Measurements from ENCODE around the gene AQP12B.

AQP12B gene

DNA sequence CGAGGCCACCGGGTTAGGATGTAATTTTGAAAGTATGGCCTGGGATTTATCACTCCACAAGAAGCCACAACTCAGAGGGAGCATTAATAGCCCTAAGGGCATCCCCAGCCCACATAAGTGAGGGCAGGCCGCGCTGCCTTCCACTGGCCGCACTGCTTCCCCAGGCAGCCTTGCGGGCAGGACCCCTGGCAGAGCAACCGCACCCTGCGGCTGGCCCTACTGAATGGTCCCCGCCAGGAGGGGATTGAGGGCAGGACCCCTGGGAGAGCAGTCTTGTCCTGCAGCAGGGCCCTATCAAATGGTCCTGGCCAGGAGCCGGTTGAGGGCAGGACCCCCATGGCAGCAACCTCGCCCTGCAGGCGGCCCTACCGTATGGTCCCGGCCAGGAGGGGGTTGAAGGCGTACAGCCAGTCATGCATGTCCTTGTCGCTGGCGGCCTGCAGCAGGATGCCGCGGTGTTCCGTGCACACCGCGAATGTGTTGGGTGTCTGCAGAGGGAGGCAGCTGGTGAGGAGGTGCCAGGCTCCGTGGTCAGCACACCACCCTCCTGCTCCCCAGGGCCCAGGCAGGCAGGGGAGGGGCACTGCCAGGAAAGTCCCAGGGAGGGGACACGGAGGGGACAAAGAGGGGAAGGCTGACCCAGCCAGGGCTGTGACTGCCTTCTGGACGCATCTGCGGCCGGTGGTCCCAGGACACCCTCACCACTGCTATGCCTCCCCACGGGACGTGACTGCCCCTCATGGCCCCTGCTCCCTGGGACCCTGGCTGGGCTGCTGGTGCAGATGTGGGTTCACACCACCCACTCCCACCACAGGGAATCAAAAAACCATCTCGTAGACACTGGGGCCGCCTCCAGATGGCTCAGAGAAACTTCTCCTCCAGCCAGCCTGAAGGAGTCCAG, 35.2 kb upstream of the AQP12B start:
- no peak for DNase-seq

DNA sequence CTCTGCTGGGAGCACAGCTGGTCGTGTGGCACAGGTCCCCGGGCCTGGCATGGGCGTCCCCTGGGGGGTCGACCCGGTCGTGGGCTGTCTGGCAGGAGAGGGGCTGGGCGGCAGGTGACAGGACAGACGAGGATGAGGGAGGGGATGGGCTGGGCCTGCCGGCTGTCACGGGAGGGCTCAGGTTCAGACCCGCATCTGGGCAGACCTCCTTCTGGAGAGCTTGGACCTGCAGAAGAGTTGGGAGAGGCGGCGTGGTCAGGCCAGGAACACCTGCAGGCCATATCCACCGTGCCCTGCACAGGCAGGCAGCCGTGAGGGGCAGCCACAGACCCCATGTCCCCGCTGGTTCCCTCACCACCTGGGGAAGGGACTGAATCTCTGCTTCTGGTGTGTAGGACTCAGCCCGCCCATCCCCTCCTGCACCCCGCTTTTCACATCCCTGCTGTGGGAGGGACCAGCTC, 34.5 kb upstream of the AQP12B start:
- no peak for DNase-seq

DNA sequence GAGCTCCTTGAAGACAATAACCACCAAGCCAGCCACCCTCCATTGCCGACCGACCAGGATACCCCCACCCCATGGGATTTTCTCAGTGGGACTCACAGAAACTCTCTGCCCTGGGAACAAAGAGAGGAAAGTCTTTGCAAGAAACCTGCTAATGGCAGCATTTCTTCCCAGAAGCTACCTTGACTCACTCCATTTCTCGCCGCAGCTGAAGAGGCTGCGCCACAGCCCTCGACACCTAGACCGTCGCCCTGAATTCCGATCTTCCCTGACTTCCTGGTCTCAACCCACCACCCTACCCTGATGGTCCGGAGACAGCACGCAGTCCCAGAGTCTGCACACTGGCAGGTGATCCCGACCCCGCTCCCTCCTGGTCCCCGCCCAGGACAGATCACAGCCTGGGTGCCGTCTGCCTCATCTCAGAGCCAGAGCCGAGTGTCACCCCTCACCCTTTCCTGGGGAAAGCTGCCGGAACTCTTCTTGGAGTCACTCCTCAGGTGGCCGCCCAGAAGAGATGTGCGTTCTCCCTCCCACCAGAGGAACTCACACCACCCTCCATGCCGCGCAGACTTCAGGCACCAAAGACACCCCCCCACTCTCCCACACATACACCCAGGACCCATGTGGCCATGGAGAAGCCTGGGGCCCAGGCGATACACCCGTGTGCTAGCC, 33.6 kb upstream of the AQP12B start:
- no peak for DNase-seq

DNA sequence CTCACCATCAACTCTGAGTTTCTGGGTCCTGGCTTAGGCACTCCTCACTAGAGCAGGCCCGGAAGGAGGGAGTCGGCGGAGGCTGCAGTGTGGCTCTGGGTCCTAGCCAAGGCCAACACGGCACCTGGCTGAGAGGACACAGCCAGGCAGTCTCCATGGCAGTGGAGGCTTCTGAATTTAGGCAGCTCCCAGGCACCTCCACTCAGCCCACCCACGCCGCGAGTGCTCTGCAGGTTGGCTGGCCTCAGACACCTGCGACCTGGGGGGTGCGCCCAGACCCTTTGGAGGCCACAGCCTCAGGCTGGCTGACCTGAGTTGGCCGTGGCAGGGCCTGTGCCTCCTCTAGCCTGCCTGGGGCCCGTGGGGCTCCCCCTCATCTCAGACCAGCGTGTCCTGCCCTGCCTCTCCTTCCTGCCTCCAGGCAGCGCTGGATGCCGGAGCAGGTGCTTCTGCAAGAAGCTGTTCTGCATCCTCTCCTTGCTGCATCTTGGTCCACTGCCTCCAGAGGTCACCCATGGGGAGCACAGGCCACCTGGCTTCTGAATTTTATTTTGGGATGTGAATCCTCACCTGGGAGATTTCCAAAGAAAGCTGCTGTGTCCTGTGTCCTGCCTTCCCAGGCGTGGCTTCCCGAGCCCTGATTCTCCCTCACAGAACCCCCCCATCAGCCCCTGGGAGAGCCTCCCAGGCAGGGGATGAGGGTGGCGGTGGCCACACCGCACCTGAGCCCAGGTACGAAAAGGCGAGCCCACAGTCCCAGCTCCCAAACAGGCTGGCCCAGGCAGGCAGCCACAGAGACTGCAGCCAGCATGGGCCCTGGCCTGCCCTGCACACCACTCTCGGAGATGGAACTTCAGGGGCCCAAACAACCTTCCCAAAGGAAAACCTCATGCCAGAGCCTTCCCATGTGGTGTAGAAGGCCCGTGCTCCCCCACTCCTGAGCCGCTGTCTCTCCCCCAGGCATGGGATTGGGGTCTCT, 32.4 kb upstream of the AQP12B start:
- DNase-seq: no peak

DNA sequence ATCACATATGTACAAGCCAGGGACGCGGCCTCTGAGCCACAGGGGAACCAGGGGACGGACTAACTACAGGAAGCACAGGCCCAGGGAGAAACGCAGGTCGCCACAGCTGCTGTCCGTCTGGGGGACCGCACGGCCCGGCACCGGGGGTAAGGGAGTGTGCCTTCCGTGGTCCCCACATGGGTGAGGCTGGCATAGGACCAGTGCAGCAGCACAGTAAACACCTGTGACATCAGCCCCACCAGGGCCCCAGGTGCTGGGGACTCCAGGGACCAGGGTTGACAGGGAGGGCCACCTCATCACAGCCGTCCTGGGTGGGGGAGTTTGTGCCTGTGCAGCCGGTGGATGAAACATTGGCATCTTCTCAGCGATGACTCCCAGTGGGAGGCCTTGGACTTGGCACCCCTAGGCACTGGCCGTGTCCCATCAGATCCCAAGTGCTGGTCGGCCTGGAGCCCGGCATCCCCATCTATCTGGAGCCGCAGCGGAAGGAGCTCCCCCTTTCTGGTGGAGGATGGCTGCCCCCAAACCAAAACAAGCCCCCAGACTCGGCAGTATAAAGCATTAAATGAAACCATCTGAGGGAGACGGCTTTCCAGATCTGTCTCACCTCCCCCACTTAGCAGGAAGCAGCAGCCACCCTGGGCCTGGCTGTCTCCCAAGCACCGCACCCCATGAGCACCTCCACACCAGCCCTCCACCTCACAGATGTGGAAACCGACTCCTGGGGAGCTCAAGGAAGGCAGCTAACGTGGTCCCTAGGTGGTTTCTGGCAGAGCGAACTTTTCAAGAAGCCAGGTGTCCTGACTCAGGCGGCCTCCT, 31.5 kb upstream of the AQP12B start:
- no peak for DNase-seq

DNA sequence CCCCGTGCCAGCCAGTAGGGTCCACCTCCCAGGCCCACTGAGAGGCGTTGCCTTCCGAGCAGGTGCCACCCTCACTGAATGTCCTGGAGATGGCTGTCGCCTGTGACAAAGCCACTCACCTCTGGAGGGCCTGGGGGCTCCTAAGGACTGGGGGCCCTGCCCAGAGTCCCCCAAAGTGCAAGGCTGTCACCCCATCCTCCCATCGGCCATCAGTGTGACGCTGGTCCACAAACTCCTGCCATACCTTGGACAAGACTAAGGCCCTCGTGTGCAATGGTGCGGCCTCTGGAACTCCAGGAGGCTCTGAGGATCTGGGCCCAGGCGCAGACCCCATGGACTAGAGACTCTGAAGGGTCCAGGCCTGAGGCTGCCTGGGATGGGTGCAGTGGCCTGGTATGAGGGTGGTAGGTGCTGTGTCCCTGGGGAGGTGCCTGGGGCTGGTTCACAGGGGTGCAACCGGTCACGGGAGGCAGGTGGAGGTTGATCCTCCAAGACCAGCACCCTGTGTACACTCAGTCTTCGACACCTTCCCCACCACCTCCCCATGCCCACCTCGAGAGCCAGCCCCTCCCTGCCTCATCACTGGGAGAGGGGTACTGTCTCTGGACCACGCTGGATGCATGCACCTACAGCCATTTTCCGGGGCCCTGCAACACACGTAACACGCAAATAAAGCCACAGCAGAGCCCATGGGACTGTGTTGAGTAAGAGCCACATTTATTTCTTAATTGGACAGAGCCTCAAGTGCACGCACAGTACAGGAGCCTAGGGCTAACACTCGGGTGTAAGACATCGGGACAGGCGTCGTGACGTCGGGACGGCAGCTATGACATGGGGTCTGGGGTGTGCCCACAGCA, 30.6 kb upstream of the AQP12B start:
- DNase-seq: no peak

- no peak for DNase-seq
These were observed 29.4 kb upstream of the AQP12B start for GRCh38 chr2:240712121-240712520.

DNA sequence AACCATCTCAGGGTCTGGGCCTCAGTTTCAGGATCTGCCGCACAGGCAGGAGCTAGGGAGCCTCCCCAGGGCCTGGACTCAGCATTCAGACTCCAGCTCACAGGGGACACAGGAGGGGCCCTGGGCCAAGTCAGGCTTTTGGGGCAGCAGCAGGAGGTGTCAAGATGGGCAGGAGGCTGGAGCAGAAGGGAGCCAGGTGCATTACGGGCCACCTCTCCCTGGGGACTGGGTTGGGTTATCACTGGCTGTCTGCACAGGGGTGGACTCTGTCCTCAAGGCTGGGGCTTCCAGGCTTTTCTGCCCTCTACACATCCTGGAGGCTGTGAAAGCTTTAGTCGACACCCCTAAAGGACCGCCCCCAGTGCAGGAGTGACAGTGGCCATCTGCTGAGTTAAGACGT, 29.0 kb upstream of the AQP12B start:
- DNase-seq: no peak

DNA sequence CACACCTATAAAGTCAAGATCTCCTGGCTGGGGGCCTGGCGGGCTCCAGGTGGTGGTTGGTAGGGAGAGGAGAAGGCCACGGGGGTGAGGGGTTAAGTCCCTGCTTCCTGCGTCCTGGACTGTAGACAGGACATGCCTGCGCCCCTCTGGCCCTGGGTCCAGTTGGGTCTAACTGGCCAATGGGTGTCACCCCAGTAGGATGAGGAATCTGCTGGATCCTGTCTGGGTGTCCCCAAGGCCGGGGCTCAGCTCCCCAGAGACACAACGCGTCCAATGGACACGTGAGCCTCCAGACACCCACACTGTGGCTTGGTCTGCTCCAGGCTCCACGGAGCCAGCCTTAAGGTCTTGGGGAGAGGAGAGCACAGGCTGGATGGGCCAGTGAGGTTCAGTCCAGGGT, 28.6 kb upstream of the AQP12B start:
- no peak for DNase-seq

GRCh38 chr2:240708457-240708856, 25.8 kb upstream of the AQP12B start:
- DNase-seq: no peak

- DNase-seq: no peak
These were observed 25.1 kb upstream of the AQP12B start for GRCh38 chr2:240707821-240708220.

- no peak for DNase-seq
These were observed 24.5 kb upstream of the AQP12B start for GRCh38 chr2:240707043-240707756.

DNA sequence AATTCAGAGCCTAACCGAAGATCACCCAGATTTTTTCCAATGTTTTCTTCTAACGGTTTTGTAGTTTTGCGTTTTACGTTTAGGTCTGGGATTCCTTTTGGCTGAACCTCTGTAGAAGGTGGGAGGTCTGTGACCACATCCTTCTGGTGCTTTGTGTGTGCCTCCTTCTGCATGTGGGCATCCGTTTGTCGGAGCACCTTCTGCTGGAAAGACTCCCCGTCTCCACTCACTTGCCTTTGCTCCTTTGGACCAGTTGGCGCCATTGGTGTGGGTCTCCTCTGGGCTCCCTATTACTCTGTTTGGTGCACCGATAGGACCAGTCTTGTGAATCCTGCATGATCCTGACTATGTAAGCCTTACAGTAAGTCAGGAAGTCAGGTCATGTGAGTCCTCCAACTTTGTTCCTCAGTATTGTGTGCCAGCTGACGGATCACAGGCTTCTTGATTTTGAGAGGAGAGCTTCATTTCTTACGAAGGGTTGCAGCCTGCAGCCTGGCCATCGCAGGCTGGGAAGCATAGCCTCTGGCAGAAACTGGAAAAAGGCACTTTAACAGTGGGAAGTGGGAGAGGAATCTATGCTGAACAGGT, 22.6 kb upstream of the AQP12B start:
- no peak for DNase-seq

DNA sequence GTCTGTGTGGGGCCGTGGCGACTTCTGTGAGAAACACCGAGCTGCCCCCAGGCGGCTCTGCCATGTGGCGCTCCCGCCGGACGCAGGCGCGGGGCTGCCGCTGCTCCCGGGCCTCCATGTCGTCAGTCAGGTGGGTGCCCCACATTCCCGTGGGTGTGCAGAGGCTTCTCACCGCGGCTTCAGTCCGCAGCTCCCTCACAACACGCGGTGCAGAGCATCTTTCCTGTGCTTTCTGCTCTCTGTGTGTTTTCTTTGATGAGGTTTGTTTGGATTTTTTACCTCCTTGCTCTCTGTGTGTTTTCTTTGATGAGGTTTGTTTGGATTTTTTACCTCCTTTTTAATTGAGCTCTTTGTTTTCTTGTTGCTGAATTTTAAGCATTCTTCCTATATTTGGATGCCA, 22.0 kb upstream of the AQP12B start:
- peak; percentile 48 for DNase-seq

DNA sequence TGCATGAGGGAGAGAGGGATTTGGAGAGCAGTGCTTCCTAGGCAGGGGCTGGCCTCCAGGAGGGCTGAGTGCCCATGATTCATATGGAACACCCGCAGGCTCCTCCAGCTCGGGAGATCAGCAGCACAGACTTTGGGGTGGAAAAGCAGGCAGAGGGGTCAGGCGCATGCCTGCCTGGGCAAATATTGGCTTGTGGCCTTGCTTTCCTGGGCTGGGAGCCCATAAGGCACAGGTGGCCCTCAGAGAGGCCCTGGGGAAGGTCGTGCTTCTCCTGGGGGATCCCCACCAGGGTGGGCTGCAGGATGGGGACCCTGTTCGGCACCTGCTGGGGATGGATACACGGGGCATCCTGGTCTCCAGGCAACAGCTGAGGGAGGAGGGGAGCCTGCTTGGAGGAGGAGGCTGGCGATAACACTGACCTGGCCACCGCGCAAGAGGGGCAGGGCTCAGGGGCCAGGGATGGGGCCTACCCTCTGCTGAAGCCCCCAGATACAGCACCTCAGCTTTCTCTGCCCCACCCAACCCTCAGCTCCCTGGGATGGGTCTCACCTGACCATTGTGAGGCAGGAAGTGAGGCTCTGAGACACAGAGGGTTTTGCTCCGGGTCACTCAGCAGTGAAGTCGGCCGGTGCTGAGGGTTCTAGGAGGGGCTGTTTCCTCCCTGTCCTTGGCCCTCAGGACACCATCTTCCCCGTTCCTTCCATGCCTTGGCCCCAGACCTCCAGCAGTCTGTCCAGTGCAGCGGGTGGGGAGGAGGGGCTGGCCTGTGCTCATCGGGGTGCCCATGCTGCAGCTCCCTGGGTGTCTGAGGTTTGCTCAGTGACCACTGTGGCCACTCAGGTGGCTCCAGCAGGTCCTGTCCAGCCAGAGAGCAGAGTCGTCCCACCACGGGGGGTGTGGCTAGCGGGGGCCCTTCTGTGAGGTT, 21.0 kb upstream of the AQP12B start:
- no peak for DNase-seq

DNA sequence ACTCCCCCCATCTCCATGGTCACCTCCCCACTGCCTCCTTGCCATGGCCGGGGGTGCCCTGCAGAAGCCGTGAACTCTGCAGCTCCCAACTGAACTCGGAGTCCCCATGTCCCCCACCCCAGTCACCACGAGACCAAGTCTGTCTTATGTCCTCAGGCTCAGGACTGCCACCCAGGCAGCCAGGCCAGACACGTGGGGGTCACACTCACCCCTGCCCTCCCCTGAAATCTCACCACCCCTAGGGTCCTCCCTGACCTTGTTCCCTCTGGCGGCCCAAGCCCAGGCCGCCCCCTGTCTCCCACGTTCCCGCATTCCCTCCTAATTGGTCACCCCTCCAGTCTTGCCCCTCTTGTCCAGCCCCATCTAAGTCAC, 19.9 kb upstream of the AQP12B start:
- no peak for DNase-seq

DNA sequence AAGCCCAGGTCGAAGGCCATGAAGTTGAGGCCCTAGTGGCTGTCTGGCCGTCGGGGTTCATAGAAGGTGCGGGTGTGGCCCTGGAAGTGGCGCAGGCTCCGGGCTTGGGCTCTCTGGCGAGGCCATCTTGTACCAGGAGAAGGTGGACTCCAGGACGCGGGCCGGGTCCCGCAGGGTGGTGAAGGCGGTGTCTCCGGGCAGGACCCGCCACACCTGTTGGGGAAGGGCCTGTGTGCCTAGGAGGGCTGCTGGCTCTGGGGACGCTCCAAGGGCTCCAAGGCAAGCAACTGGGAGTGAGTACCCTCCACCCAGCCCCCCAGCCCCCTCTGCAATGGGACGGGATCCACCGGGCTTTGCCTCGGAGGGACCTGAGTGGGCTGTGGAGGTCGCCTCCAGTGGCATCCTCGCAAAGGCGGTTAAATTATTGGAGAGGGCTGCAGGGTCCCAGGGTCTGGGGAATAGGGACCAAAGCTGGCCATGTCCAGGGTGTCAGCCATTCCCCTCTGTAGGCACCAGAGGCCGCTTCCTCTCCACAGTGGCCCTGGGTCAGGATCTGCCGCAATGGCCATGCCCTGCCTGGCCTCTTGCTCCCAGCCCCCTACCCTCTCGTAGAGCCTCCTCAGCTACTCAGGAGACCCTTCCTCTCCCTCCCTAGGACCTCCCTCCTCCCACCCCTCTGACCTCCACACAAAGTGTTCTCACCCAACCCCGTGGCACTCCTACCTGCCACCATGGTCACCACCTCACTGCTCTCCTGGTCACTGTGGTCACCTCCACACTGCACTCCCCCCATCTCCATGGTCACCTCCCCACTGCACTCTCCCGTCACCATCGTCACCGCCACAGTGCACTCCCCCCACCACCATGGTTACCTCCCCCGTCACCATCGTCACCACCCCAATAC, 19.3 kb upstream of the AQP12B start:
- DNase-seq: no peak
